Spleen (tissue), 11 donors: Measurements from ENCODE around the gene CSTB. TPM values are rescaled to one million over a fixed set of nuclear protein-coding genes. Genes with fewer than 3 reads are reported as not detected.

Experiments used
- DNase-seq: peaks from one replicate; pipeline ENCODE4 v3.0.0-alpha.2; 2020
- H3K27ac ChIP-seq, 8 donors: fragments of 200-600 bp; sonication (generic) in 7 of 8; 1 replicate in 4 of 8; 2 replicates in 4 of 8; pipeline versions ENCODE4 v1.5.0 to v1.8.0; 2016 to 2021; ENCODE audit warnings: inconsistent platforms in 4 of 8, mild to moderate bottlenecking in 4 of 8, moderate library complexity in 1 of 8
- H3K27me3 ChIP-seq, 7 donors: fragments of 200-600 bp; sonication (generic) in 6 of 7; replicated peaks in 1 of 7; 1 replicate in 4 of 7; 2 replicates in 3 of 7; pipeline versions ENCODE4 v1.5.0 to v1.8.0; 2016 to 2021; ENCODE audit warnings: inconsistent platforms in 3 of 7, mild to moderate bottlenecking in 1 of 7
- H3K36me3 ChIP-seq, 6 donors: fragments of 200-600 bp; sonication (generic) in 5 of 6; 1 replicate in 4 of 6; 2 replicates in 2 of 6; pipeline versions ENCODE4 v1.5.0 to v1.8.0; 2016 to 2021; ENCODE audit warnings: inconsistent platforms in 2 of 6
- H3K4me1 ChIP-seq, 6 donors: fragments of 200-600 bp; sonication (generic) in 5 of 6; 1 replicate in 3 of 6; 2 replicates in 3 of 6; pipeline versions ENCODE4 v1.5.0 to v1.8.0; 2016 to 2021; ENCODE audit warnings: inconsistent platforms in 3 of 6
- H3K4me3 ChIP-seq, 8 donors: fragments of 200-600 bp; sonication (generic) in 7 of 8; 1 replicate in 4 of 8; 2 replicates in 4 of 8; pipeline versions ENCODE4 v1.5.0 to v1.8.0; 2016 to 2021; ENCODE audit warnings: inconsistent platforms in 4 of 8, mild to moderate bottlenecking in 4 of 8, moderate library complexity in 2 of 8
- H3K9me3 ChIP-seq, 8 donors: fragments of 200-600 bp; sonication (generic) in 7 of 8; 1 replicate in 4 of 8; 2 replicates in 4 of 8; pipeline versions ENCODE4 v1.5.0 to v1.8.0; 2016 to 2021; ENCODE audit warnings: inconsistent platforms in 4 of 8
- CTCF ChIP-seq, 11 experiments: fragments of 200-600 bp in 7 of 11; fragments of 450-650 bp in 4 of 11; sonication (generic) in 4 of 11; IDR thresholded peaks in 8 of 11; conservative IDR thresholded peaks in 3 of 11; 1 replicate in 7 of 11; 2 replicates in 4 of 11; pipeline versions ENCODE4 v1.4.0 to v1.8.0; 2016 to 2021; ENCODE audit warnings: antibody characterized with exemption in 11 of 11, inconsistent platforms in 4 of 11, mild to moderate bottlenecking in 1 of 11
- POLR2A ChIP-seq, 3 donors: fragments of 450-650 bp; IDR thresholded peaks; one replicate each; pipeline ENCODE4 v1.5.1; 2017; ENCODE audit warnings: antibody characterized with exemption in 3 of 3, mild to moderate bottlenecking in 1 of 3
- POLR2AphosphoS5 ChIP-seq, 3 donors: sonication (generic); formaldehyde crosslinking; IDR thresholded peaks; one replicate each; pipeline ENCODE4 v1.5.1; 2017; ENCODE audit warnings: antibody characterized with exemption in 3 of 3
- WGBS, 5 donors: extraction: QIAGEN DNeasy Blood & Tissue Kit in 3 of 5; methylation state at CpG; one replicate each; pipeline versions ENCODE4 v1.1.5 to v1.1.7; 2013 to 2018; 5-methylcytosine and 5-hydroxymethylcytosine counted together
- intact Hi-C: fragments of 100-400 bp; cut with DNase I; formaldehyde crosslinking; loops from one replicate; pipeline ENCODE4 v1.15.0; 2023; ENCODE audit warnings: low total_unique reads
- polyA plus RNA-seq, 3 donors: library from polyadenylated mRNA; stranded (reverse); fragments of 200-250 nt; gene quantifications; one replicate each; pipeline ENCODE4 v1.2.1, GENCODE V29; 2013
- total RNA-seq, 7 donors: library from RNA; depleted of rRNA in 3 of 7; stranded (reverse); fragments of >200 nt in 3 of 7; fragmentation: NEBNext Ultra II Directional in 4 of 7; extraction: Animal tissue kit (Norgen Biotek cat#: 25700) in 4 of 7; gene quantifications; one replicate each; pipeline versions ENCODE4 v1.1.0 to v1.2.1, GENCODE V29; 2016 to 2021
- donor health status: healthy with polysubstance abuse.
- donor health status: DM: no; HTN: no; CAD: no; lungs with moderate emphysema.
- donor health status: DM: no; HTN: no; CAD: no.
- donor health status: Bipolar disorder and iron deficiency.
- donor health status: healthy.
- donor health status: DM: no; HTN: no; CAD: no.
- donor health status: DM: yes; HTN: yes; CAD: no.

Gene CSTB
- total and polyA plus RNA-seq, 10 donors, result 10.5 to 93.8 (median 33.2) TPM

DNA sequence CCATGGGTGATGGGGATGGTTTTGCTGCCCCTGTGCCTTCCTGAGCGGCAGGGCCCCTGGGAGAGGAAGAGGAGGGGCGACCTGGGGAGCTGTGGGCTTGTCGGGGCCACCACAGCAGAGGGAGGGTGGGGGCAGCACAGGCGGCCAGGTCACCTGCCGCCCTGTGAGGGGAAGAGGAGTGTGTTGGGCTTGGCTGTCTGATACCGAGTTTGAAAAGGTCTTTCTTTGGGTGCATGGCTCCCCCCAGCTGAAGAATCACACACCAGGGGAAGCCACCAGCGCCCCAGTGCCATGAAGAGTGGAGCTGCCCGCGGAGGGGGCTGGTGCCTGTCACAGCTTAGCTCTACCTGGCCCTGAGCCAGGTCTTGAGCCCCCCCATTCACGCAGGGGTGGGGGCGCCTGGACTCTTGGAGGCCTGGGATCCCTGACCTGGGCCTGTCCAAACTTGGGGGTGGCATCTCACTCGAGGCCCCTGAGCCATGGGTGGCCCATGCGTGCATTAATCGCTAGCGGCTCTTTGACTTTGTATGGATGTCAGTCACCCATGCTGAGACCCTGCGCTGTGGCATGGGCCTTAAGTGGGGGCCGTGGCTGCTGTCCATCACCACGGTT, 26.4 kb downstream of the CSTB start:
- DNase-seq, result no peak
- Histone ChIP-seq H3K27me3 (no peaks in the 10 kb centered on the region), H3K9me3 (no peaks in the 10 kb centered on the region), H3K27ac (no peak overlapping the region), H3K36me3 (peaks cover 0 to 100% (median 84%) of the 10 kb centered on the region in 6 donors), H3K4me1 (no peaks in the 10 kb centered on the region), H3K4me3 (no peak overlapping the region)
- WGBS, 5 donors, result 73 to 81% (median 76%) methylated on average over 11 to 18 of the region's 18 CpGs
- intact Hi-C loops, result no loop called here
- no peak for TF ChIP-seq CTCF (IDR thresholded peaks at IDR 0.05 in 8 of 11, conservative IDR thresholded peaks at IDR 0.05 in 3 of 11)

DNA sequence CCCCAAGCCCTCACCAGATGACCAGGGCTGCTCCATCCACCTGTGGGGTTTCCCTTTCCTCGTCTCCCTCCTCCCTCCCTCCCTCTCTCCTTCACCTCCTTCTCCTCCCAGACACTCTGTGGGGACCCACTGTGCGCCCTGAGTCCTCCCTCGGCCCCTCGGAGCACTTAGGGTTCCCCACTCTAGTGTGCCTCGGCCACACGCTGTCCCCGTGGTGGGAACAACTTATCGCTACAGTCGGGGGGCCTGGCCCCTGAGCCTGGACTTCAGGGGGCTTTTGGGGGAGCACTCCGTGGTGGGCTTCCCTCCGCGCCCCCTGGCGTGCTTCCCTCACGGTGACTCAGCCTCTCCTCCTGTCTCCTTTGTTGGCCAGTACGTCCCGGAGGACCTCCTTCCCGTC, 27.5 kb downstream of the CSTB start:
- intact Hi-C loops, result no loop called here
- Histone ChIP-seq H3K36me3 (peaks cover 0 to 100% (median 83%) of the 10 kb centered on the region in 6 donors), H3K9me3 (no peaks in the 10 kb centered on the region), H3K4me3 (no peak overlapping the region), H3K27me3 (no peaks in the 10 kb centered on the region), H3K27ac (no peak overlapping the region), H3K4me1 (no peaks in the 10 kb centered on the region)
- TF ChIP-seq CTCF (IDR thresholded peaks at IDR 0.05 in 8 of 11, conservative IDR thresholded peaks at IDR 0.05 in 3 of 11) (no peak), POLR2AphosphoS5 (IDR thresholded peaks at IDR 0.05) (no peak), POLR2A (IDR thresholded peaks at IDR 0.05) (no peak)
- no peak for DNase-seq
- 93 to 98% (median 95%) methylated on average over 17 of the region's 17 CpGs for WGBS, 5 donors

- DNase-seq, result no peak
- no peak overlapping the region for H3K27ac ChIP-seq
- H3K4me1 ChIP-seq, result peaks cover 0 to 3% (median 0%) of the 10 kb centered on the region in 6 donors
- no peak overlapping the region for H3K4me3 ChIP-seq
- peaks cover 0 to 93% (median 63%) of the 10 kb centered on the region in 6 donors for H3K36me3 ChIP-seq
- intact Hi-C loops, result no loop called here
- H3K9me3 ChIP-seq, result no peaks in the 10 kb centered on the region
- TF ChIP-seq POLR2A (IDR thresholded peaks at IDR 0.05), result no peak
- TF ChIP-seq POLR2AphosphoS5 (IDR thresholded peaks at IDR 0.05), result no peak
- TF ChIP-seq CTCF (IDR thresholded peaks at IDR 0.05 in 8 of 11, conservative IDR thresholded peaks at IDR 0.05 in 3 of 11), result no peak
- 93 to 95% (median 94%) methylated on average over 16 of the region's 16 CpGs for WGBS, 5 donors
- no peaks in the 10 kb centered on the region for H3K27me3 ChIP-seq
These were observed 30.2 kb downstream of the CSTB start for GRCh38 chr21:43745772-43746517.

GRCh38 chr21:43744725-43745124, 31.4 kb downstream of the CSTB start:
- TF ChIP-seq CTCF (IDR thresholded peaks at IDR 0.05 in 8 of 11, conservative IDR thresholded peaks at IDR 0.05 in 3 of 11) (no peak), POLR2A (IDR thresholded peaks at IDR 0.05) (no peak), POLR2AphosphoS5 (IDR thresholded peaks at IDR 0.05) (no peak)
- Histone ChIP-seq H3K36me3 (peaks cover 0 to 88% (median 58%) of the 10 kb centered on the region in 6 donors), H3K27ac (no peak overlapping the region), H3K4me1 (peaks cover 0 to 8% (median 0%) of the 10 kb centered on the region in 6 donors), H3K9me3 (no peaks in the 10 kb centered on the region), H3K4me3 (no peak overlapping the region), H3K27me3 (no peaks in the 10 kb centered on the region)
- DNase-seq, result no peak
- WGBS, 5 donors, result 96 to 98% (median 97%) methylated on average over 18 of the region's 18 CpGs
- intact Hi-C loops, result no loop called here
